NCI-H2029 (cell line): ENCODE measurements around the gene ME1.
"Not testable (repeated sequence)": the region's sequence is repeated elsewhere in the genome, so short reads cannot be mapped to it uniquely, and the experiment has no call there.

Source experiments
- DNase-seq: peaks from one replicate; lab custom pipeline; 2025; lab: John Stamatoyannopoulos, UW

Gene ME1

DNA sequence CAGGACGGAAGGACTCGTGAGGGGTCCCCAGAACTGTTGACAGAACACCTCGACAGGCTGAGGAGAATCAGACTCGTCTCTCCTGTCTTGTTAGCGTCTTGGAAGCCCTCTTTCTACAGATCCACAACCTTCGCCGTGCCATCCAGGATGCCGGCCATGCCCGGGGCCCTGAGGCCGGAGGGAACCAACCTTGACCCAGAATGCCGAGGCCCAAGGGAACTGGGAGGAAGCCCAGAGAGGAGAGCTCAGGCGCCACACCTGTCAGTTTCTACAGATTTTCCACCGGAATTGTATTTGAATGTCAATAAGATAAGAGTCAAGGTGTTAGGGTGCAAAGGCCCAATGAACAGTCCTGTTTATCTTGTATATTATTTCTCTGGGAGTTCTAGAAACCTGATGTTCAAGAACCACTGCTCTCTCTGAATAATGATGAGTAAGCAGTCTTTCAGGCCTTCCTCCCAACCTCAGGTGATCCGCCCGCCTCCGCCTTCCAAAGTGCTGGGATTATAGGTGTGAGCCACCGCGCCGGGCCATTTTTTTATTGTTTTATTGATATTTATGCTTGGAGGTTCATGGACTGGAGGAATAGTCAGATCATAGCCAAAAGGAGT lies 799 bp upstream of the ME1 start:
- no peak for DNase-seq

DNA sequence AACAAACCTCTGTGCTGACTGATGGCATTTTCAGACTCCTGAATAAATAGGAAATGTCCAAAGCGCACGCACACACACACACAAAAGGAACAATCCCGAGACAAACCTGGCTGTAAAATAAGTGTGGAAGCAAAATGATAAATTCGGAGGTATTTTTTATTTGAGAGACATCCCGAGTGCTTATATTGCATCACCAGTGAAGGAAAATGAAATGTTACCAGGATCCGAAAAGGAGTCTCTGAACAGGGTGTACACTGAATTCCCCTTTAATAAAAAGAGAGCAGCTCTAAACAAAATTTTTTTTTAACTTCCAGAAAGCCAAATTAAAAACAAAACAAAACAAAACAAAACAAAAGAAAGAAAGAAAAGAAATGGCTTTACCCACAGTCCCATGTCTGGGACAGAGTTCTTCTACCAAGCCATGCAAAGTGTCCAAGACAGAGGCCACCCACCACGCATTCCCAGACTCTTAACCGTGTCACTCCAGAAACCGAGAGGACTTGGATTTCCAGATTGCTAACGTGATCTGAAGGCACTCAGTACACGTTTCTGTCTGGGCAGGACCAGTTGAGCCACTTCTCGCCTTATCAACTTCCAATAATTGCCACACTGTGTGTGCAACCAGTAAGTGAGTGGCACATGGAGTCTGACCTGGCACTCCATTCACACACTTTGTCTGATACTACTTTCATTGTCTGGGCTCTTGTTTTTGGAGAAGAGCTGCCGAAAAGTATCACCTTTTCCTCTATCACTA lies 817 bp downstream of the ME1 start:
- DNase-seq, result no peak

DNA sequence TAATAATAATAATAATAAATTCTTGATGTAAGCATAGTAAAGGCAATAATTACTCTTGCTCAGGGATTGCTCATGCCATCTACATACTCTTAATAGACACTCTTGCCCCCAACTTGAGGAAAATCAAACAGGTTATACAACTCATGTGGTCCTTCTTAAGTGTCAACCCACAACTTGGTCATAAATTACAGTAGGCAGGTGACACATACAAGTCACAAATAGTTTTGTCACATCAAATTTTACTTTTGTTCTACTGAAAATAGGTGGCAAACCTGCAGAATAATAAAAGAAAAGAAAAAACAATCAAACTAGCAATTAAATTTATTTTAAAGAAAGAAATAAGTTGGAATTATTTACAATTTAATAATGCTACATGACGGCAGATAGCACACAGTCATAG lies 1.6 kb downstream of the ME1 start:
- DNase-seq, result no peak

GRCh38 chr6:83424392-83425018 lies 6.3 kb downstream of the ME1 start:
- DNase-seq, result no peak

DNA sequence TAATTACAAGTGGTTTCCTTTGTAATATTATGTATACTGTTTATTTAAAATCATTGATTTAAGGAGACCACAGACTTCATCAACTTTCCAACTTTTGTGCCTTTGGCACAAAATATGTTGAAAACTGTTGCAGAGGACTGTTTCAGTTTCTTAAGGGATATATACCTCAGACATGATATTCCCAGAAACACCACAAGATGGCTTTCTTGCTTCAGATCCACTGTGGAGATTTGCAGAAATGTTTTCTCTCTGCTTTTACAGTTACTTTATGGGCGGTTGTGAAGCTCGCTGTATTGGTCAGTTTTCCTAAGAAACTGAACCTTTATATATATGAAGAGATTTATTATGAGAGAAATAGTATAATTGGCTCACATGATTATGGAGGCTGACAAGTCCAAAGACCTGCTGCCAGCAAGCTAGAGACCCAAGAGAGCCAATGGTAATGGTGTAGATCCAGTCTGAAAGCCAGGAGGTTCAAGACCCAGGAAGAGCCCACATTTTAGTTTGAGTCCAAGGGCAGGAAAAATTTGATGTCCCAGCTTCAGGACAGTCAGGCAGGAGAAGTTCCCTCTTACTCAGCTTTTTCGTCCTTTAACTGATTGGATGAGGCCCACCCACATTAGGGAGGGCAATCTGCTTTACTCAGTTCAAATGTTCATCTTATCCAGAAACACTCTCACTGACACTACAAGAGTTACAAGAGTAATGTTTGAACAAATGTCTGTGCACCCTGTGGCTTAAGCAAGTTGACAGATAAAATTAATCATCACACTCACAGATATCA lies 12.8 kb downstream of the ME1 start:
- DNase-seq, result peak; percentile 2

DNA sequence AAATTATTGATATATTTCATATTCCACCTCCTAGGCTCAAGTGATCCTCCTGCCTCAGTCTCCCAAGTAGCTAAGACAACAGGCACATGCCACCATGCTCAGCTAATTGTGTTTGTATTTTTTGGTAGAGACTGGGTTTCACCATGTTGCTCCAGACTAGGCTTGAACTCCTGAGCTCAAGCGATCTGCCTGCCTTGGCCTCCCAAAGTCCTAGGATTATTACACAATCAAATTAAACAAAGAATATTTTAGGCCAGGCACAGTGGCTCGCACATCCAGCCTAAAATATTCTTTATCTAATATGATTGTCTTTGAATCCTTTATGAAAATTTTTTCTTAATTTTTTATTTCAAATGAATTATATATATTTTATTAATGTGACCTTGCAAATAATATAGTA lies 17.8 kb downstream of the ME1 start:
- DNase-seq, result no peak

DNA sequence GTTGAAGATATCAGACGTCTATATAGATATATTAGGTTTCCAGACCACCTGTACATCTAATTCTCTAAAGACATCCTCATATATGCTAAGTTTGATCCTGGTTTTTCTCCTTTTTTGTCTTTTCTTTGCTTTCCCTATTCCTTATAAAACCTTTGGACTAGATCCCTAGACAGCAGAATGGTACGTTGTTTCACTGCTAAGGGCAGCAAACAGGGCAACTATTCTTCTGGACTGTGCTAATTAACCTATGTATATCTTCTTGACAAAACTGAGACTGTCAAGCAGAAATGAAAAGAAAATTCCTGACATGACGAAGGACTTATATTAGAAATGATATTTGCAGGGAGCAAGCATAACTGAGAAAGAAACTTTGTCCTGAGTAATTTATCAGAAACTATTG lies 19.1 kb downstream of the ME1 start:
- DNase-seq, result no peak

- DNase-seq, result no peak
Measured at GRCh38 chr6:83403191-83403590, 27.7 kb downstream of the ME1 start.

GRCh38 chr6:83389606-83390005 lies 41.2 kb downstream of the ME1 start:
- no peak for DNase-seq

DNA sequence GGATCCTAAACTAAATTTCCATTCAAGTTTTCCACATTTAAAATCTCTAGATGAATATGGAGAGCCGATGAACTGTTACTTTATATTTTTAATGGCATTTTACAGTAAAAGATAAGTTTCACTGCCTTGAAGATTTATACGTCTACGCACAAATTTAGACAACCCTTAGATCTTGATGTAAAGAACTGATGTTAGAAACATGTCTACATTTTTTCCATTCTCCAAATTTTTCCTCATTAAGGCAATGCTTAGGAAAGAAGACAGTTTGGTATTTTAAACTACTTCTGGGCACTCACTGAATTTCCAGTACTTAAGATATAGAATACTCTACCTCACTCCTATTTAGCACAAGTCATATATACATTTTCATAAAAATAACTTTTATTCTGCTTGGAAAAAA lies 45.4 kb downstream of the ME1 start:
- no peak for DNase-seq

DNA sequence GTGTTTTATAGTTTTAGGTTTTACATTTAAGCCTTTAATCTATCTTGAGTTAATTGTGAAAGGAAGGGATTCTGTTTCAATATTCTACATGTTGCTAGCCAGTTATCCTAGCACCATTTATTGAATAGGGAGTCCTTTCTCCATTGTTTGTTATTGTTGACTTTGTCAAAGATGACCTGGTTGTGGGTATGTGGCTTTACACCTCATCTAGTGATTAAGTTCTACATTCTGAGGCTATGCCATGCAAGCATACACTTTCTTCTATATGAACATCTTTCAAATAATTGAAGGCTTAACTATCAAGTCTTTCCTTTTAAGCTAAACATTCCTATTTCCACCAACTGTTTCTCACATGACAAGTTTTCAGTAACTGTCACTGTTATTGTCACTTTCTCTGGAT lies 46.1 kb downstream of the ME1 start:
- DNase-seq, result no peak

DNA sequence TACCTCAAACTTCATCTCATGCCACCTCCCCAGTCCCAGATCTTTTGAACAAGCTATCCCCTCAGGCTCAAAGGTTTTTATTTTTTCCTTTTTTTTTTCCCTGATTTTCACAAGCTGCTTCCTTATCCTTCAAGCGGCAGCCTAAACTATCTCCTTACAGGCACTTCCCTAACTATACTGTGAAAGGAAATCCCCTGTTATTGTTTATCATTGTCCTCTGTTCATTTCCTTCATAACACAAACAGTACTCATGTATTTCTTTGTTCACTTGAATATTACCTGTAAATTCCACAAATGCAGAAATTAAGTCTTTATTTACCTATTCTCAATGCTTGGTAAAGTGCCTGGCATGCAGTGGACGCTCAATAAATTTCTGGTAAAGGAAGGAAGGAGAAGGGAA lies 48.9 kb downstream of the ME1 start:
- no peak for DNase-seq

- no peak for DNase-seq
Measured at GRCh38 chr6:83378621-83379388, 52.0 kb downstream of the ME1 start.

GRCh38 chr6:83371423-83371822 lies 59.4 kb downstream of the ME1 start:
- no peak for DNase-seq

GRCh38 chr6:83370567-83370966 lies 60.3 kb downstream of the ME1 start:
- DNase-seq, result no peak

GRCh38 chr6:83369692-83370091 lies 61.2 kb downstream of the ME1 start:
- no peak for DNase-seq

GRCh38 chr6:83368577-83368976 lies 62.3 kb downstream of the ME1 start:
- no peak for DNase-seq

DNA sequence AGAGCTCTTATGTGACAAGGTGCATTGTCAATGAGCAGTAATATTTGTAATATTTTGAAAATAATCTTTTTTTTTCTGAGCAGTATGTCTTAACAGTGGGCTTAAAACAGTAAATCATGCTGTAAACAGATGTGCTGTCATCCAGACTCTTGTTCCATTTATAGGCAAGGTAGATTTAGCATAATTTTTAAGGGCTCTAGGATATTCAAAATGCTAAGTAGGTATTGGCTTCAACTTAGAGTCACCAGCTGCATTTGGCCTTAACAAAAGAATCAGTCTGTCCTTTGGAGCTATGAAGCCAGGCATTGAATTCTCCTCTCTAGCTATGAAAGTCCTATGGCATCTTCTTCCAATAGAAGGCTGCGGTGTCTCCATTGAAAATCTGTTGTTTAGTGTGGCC lies 63.7 kb downstream of the ME1 start:
- no peak for DNase-seq

GRCh38 chr6:83365931-83366330 lies 64.9 kb downstream of the ME1 start:
- DNase-seq, result no peak

DNA sequence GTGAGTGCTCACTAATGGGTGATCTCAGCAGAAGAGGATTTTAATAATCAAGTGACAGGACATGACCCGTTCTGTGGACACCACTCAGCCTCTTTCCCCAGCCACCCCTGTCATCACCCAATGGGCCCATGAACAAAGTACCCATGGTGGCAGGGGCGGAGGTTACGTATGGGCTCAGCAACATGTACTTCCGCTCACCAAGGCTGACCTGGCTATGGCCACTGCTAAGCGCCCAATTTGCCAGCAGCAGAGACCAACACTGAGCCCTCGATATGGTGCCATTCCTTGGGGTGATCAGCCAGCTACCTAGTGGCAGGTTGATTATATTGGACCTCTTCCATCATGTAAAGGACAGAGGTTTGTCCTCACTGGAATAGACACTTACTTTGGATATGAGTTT lies 68.5 kb downstream of the ME1 start:
- not testable (repeated sequence) for DNase-seq

DNA sequence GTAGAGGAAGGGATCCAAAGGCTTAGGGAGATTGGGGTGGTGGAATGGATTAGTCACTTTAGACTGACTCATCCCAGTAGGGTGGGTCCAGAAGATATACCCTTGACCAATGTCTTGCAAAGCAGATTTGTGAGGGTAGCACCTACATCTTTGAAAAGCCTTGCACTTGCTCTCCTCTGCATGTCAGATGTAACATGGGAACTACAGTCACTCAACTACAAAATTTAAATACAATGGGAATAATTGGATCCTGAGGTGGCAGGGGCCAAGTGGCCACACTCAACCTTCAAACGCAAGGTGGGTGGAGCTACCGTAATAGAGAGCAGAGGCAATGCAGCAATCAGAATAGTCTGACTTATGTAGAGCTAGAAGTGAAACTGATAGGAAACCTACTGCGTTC lies 71.2 kb downstream of the ME1 start:
- no peak for DNase-seq

DNA sequence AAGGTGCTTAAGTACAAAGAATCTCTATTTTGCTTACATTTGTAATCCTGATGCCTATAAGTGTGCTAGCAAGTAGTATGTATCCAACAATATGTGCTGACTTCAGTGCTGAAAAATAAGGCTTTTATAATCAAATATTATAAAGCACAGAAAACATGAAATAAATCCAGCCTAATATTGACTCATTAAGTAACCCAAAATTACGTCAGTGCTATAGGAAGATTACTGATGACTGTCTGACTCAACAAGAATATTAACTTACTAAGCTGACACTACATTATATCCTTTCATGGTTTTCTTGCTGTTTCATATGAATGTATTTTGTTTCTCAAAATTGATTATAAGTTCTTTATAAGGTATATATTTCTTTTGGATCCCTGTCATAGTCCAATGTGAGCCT lies 76.1 kb downstream of the ME1 start:
- DNase-seq, result no peak
